ENCODE data around the gene MAPK8IP1.

The MAPK8IP1 gene

DNA sequence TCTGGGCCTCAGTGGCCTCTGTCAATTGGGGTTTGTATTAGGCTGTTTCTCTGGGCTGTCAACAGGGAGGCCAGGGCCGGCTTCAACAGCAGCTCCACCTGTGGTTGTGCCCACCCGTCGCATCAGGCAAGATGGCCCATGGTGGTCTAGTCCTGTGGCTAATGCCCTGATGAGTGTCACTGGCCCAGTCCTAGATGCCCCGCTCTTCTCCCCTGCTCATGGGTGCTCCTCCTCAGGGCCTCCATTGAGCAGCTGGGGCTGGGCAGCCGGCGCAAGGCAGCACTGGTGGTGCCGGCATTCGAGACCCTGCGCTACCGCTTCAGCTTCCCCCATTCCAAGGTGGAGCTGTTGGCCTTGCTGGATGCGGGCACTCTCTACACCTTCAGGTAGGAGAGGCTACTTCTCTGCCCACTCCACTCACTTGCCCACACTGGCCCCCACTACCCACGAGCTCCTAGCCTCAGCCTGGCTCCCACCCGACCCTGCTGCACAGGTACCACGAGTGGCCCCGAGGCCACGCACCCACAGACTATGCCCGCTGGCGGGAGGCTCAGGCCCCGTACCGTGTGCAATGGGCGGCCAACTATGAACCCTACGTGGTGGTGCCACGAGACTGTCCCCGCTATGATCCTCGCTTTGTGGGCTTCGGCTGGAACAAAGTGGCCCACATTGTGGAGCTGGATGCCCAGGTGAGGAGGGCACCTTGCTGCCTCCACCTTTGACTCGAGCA is 42.4 kb downstream of the MAPK8IP1 start:
- no peak for DNase-seq

DNA sequence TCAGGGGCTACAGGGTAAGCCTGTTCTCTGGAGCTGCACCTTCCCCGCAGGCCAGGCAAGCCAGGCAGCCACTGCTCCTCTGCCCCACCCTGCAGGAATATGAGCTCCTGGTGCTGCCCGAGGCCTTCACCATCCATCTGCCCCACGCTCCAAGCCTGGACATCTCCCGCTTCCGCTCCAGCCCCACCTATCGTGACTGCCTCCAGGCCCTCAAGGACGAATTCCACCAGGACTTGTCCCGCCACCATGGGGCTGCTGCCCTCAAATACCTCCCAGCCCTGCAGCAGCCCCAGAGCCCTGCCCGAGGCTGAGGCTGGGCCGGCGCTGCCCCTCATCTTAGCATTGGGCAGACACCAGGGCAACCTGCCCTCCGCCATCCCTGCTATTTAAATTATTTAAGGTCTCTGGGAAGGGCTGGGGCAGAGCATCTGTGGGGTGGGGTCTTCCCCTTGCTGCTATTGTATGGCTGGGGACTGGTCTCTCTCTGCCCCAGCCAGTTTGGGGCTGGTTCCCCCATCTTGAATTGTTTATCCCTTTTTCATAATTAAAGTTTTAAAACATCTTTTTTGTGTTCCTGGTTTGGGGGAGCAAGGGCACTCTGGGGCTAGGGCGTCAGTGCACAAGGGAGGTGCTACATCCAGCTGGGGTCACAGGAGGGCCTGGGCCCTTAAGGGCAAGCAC is 43.2 kb downstream of the MAPK8IP1 start:
- no peak for DNase-seq

- no peak for DNase-seq
These were observed 44.1 kb downstream of the MAPK8IP1 start for GRCh38 chr11:45929486-45930030.

GRCh38 chr11:45930031-45930794 is 44.8 kb downstream of the MAPK8IP1 start:
- no peak for DNase-seq

DNA sequence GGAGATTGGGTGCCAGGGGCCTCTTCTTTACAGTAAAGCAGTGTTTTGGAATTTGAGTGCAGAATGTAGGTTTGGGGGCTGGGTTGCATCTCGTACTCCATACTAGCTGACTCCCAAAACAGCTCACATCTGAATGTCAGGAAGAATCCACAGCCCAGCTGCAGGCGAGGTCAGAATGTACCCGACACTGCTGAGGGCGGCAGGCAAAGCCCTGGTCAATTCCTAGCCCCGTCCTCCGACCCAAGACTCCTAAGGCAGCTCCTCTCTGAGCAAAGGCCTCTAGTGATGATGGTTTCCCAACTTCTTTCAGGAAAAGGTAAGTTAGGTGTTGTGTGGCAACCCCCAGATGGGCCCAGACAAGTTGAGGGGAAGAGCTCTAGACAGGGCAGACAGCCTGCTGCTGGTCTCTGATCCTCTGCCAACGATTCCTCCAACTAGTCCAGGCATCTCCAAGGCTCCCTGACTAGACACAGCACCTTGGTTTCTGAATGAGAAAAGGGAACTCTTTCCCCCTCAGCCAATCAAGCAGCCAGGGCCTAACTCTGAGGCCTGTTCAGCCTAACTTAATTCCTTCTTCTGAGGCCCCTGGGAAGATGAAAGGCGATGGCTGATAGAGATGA is 45.6 kb downstream of the MAPK8IP1 start:
- no peak for DNase-seq

DNA sequence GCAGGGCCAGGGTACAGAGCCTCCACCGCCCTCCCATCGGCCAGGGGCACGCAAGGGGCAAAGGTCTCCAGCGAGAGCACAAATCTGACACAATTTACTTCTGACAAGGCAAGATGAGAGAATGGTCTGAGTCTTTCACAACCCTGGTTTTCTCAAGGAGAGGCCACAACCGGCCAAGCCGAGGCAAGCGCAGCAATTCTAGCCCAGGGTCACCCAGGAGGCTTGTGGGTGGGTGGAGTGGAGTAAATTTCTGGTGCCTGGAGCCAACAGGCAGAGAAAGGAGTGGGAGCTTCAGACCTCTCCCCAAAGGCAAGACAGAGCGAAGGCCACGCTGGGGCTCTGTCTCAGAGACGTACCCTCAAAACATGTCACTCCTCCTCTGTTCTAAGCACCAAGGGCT is 46.3 kb downstream of the MAPK8IP1 start:
- no peak for DNase-seq

- DNase-seq = no peak
These were observed 46.8 kb downstream of the MAPK8IP1 start for GRCh38 chr11:45932217-45932616.

GRCh38 chr11:45933131-45933831 is 47.8 kb downstream of the MAPK8IP1 start:
- no peak for DNase-seq

- no peak for DNase-seq
These were observed 48.6 kb downstream of the MAPK8IP1 start for GRCh38 chr11:45933846-45934579.

DNA sequence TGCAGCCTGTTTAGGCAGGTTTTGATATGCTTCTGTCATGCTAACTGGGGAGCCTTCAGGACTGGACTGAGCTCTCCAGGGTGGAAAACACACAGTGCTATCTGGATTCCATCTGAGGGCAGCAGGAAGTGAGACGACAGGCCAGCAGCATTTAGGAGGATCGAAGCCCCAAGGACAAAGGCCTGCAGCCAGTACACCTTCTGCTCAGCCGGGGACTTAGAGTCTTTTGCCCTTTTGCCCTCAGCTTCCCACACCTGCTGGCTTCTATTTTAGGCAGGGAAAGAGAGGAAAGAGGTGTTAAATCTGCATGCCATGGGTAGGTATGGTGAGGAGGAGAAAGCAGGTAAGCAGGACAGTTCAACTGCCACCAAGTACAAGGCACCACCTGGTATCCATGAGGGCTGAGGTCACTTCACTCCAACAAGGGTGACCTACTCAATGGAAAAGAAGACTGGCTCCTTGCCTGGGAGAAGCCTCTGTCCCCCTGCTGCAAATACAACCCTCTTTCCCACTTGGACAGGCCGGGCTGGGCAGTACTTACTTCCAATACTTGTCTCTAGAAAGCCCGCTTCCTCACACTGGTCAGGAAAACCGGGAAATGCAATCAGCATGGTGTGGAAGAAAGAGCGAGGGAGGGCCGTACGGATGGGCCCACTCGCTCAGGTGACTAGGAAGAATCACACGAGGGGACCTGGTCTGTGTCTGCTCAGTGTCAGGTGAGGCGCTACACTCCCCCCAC is 49.3 kb downstream of the MAPK8IP1 start:
- no peak for DNase-seq

DNA sequence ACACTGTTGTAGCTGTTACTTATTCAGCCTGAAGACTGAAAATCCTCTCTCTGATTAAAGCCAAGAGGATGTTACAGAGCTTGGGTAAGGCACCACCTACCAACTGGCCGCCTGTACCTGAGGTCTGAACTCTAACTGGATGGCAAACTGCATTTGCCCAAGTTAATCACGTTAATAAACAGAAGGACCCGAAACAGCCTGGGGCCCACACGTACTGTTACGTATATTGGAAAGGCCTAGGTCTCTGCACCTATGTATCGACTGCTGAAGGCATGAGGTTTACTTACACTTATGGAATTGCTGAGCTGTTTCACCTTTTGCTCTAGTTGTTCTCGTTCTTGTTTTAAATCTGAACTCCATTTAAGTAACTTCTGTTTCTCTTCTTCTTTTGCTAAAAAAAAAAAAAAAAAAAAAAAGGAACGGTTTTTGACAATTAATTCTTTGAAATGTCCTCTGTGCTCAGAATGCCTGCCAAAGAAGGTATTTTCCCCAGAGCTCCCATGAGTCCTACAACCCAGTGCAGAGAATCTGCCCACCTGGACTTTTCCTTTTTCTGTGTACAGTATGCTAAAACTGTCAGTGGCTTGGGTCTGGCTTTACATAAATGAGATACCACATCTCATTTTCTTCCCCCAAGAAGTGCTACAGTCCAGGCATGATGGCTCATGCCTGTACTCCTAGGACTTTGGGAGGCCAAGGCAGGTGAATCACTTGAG is 50.1 kb downstream of the MAPK8IP1 start:
- DNase-seq = no peak

GRCh38 chr11:45936511-45937054 is 51.1 kb downstream of the MAPK8IP1 start:
- no peak for DNase-seq

GRCh38 chr11:45937916-45938315 is 52.5 kb downstream of the MAPK8IP1 start:
- DNase-seq = no peak

GRCh38 chr11:45939836-45940235 is 54.4 kb downstream of the MAPK8IP1 start:
- no peak for DNase-seq

GRCh38 chr11:45941285-45941684 is 55.8 kb downstream of the MAPK8IP1 start:
- no peak for DNase-seq

GRCh38 chr11:45942381-45942780 is 56.9 kb downstream of the MAPK8IP1 start:
- DNase-seq = no peak

DNA sequence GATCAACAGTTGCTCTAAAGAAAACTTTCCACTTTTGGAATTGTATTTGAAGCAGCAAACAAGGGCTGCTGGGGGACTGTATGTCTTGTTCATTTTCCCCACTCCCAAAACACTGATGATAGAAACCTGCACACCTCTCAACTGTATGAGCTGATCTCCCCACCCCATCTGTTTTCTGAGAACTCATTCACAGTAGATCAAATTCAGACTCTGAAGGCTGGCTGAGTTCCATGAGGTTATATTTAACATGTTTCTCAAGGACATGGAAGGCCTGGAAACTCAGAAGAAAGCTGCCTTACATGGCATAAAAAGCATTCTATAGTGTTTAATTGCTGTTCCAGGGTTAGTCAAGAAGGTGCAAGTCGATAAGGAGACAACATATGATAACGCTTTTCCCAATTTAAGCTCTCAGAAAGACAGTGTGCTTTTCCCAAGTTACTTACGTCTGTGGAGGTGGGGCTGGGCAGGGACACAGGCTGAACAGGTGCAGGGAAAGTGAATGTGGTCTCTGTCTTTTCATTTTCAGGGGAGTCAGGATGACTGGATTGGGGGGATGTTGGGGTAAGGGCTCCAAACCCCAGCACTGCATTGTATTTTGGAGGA is 60.0 kb downstream of the MAPK8IP1 start:
- DNase-seq = no peak

DNA sequence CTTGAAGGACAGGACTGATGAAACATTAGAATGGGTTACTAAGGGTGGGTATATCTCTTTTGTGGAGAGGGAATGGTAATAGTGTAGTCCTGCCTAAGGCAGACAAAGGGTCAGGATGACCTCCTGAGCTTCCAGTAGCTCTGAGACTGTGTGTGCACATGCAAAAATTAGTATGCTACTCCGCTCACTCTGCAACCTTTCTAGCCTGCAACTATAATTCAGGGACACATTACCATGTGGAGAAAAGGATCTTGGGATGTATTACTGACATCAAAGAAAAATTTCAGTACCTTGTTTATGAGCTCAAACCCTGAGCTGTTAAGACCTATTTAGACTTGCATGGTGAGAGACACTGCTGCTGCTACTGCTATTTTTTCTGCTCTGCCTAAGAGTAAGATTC is 62.4 kb downstream of the MAPK8IP1 start:
- no peak for DNase-seq

GRCh38 chr11:45948356-45948755 is 62.9 kb downstream of the MAPK8IP1 start:
- no peak for DNase-seq

DNA sequence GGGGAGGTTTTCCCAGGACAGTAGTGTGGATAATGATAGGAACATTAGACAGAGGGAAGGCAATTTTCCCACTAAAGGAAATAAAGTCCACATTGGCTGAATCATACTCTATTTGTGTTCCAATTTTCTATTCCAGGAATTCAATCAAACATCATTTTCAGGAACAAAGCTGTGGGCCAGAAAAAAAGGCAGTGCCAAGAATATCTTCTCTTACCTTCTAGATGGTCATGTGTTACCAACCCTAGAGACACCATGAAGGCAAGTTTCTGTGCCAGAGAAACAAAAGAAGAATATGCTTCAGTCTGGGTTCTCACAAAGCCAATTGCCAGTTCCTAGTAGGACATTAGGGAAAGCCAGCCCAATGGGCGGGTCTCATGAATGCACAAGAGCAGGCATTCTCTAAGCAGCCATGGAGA is 64.5 kb downstream of the MAPK8IP1 start:
- no peak for DNase-seq

Data from stimulated activated CD4-positive, alpha-beta T cell treated with anti-CD3 and anti-CD28 coated beads, Interleukin-2, amount 100 ng/mL, for 48 hours (primary cell).